ENCODE data around the gene ATP1A1.

GRCh38 chr1:116426401-116426800 lies 53.4 kb downstream of the ATP1A1 start:
- TF ChIP-seq POLR2A (IDR thresholded peaks at IDR 0.05) (no peak), CTCF (IDR thresholded peaks at IDR 0.05) (no peak), EP300 (IDR thresholded peaks at IDR 0.05) (no peak)

Measured in ovary (tissue), 3 donors.